Astrocyte (in vitro differentiated cells and primary cell): Measurements from ENCODE around the gene EIF4E1B. TPM values are rescaled to one million over a fixed set of nuclear protein-coding genes. Genes with fewer than 3 reads are reported as not detected.

Source experiments
- DNase-seq: peaks from one replicate; pipeline ENCODE4 v3.0.0-alpha.2; 2010; ENCODE audit warnings: low read depth
- FAIRE-seq: peaks from 2 replicates; lab custom pipeline; 2011; peaks lifted over from hg19 to GRCh38; lab: Jason Lieb, UNC
- H2AFZ ChIP-seq: 2 replicates; pipeline ENCODE4 v1.6.0; 2012; ENCODE audit warnings: low read depth, low read length, inconsistent platforms
- H3K27ac ChIP-seq: 2 replicates; pipeline ENCODE4 v1.5.1; 2011; ENCODE audit warnings: low read depth, low read length, inconsistent platforms
- H3K27me3 ChIP-seq: 2 replicates; pipeline ENCODE4 v1.6.0; 2011; ENCODE audit warnings: low read length, inconsistent platforms; ENCODE audit not compliant: insufficient read depth
- H3K36me3 ChIP-seq: 2 replicates; pipeline ENCODE4 v1.5.1; 2011; ENCODE audit warnings: low read length, inconsistent platforms; ENCODE audit not compliant: insufficient read depth
- H3K4me1 ChIP-seq: 2 replicates; pipeline ENCODE4 v1.5.1; 2011; ENCODE audit warnings: low read length, inconsistent platforms; ENCODE audit not compliant: insufficient read depth
- H3K4me2 ChIP-seq: 2 replicates; pipeline ENCODE4 v1.6.0; 2012; ENCODE audit warnings: low read length, inconsistent platforms
- H3K4me3 ChIP-seq: 2 replicates; pipeline ENCODE4 v1.5.1; 2011; ENCODE audit warnings: low read depth, mild to moderate bottlenecking, low read length, inconsistent platforms; ENCODE audit not compliant: insufficient read depth
- H3K79me2 ChIP-seq: 2 replicates; pipeline ENCODE4 v1.6.0; 2012; ENCODE audit warnings: mild to moderate bottlenecking, low read length, inconsistent platforms; ENCODE audit not compliant: insufficient read depth
- H3K9ac ChIP-seq: 2 replicates; pipeline ENCODE4 v1.6.0; 2012; ENCODE audit warnings: mild to moderate bottlenecking, low read length, inconsistent platforms
- H3K9me3 ChIP-seq: 2 replicates; pipeline ENCODE4 v1.5.1; 2012; ENCODE audit warnings: low read depth, mild to moderate bottlenecking, low read length, inconsistent platforms; ENCODE audit not compliant: insufficient read depth
- H4K20me1 ChIP-seq: 2 replicates; pipeline ENCODE4 v1.6.0; 2012; ENCODE audit warnings: low read length, inconsistent platforms; ENCODE audit not compliant: insufficient read depth
- H3K27ac Mint-ChIP-seq: one replicate; pipeline ENCODE4 v1.8.0; 2021; ENCODE audit warnings: mild to moderate bottlenecking, mixed read lengths; ENCODE audit not compliant: unreplicated experiment
- H3K27me3 Mint-ChIP-seq: one replicate; pipeline ENCODE4 v1.8.0; 2021; ENCODE audit warnings: low read depth, mixed read lengths; ENCODE audit not compliant: unreplicated experiment
- H3K36me3 Mint-ChIP-seq: one replicate; pipeline ENCODE4 v1.8.0; 2021; ENCODE audit warnings: low read depth, mixed read lengths; ENCODE audit not compliant: unreplicated experiment
- H3K4me1 Mint-ChIP-seq: one replicate; pipeline ENCODE4 v1.8.0; 2021; ENCODE audit warnings: low read depth, mixed read lengths; ENCODE audit not compliant: unreplicated experiment
- H3K4me3 Mint-ChIP-seq: one replicate; pipeline ENCODE4 v1.8.0; 2021; ENCODE audit warnings: mild to moderate bottlenecking, moderate library complexity, mixed read lengths; ENCODE audit not compliant: unreplicated experiment
- H3K9me3 Mint-ChIP-seq: one replicate; pipeline ENCODE4 v1.8.0; 2021; ENCODE audit warnings: mild to moderate bottlenecking, mixed read lengths; ENCODE audit not compliant: unreplicated experiment
- CTCF ChIP-seq: IDR thresholded peaks from 2 replicates; pipeline ENCODE4 v1.5.1; 2011; ENCODE audit warnings: low read depth, mild to moderate bottlenecking, inconsistent platforms, low read length, moderate library complexity; ENCODE audit not compliant: insufficient read depth
- EZH2 ChIP-seq: IDR thresholded peaks from 2 replicates; pipeline ENCODE4 v1.6.1; 2012; ENCODE audit warnings: mild to moderate bottlenecking, low read length, inconsistent platforms; ENCODE audit not compliant: insufficient read depth
- total RNA-seq: library from RNA; stranded (reverse); gene quantifications from 2 replicates; pipeline ENCODE4 v1.2.1, GENCODE V29; 2021

The EIF4E1B gene
- total RNA-seq, 1 donor from 2014 or later: not detected

- H3K4me2 ChIP-seq: no peak overlapping the region
- DNase-seq (no peak), FAIRE-seq (no peak)
- Mint-ChIP-seq H3K4me1 (no peaks in the 10 kb centered on the region), H3K27me3 (peaks cover 38% of the 10 kb centered on the region), H3K4me3 (no peak overlapping the region), H3K9me3 (peaks cover 4% of the 10 kb centered on the region), H3K36me3 (no peaks in the 10 kb centered on the region), H3K27ac (no peak overlapping the region)
- H3K79me2 ChIP-seq: no peaks in the 10 kb centered on the region
- no peak overlapping the region for H3K4me3 ChIP-seq
- H3K27me3 ChIP-seq: peaks cover 38% of the 10 kb centered on the region
- H4K20me1 ChIP-seq: no peaks in the 10 kb centered on the region
- no peak overlapping the region for H2AFZ ChIP-seq
- no peaks in the 10 kb centered on the region for H3K4me1 ChIP-seq
- H3K27ac ChIP-seq: no peak overlapping the region
- H3K9ac ChIP-seq: no peak overlapping the region
- TF ChIP-seq EZH2 (no peak), CTCF (no peak)
- H3K36me3 ChIP-seq: no peaks in the 10 kb centered on the region
- H3K9me3 ChIP-seq: no peaks in the 10 kb centered on the region
These were observed 54.5 kb downstream of the EIF4E1B start for GRCh38 chr5:176685010-176685409.

GRCh38 chr5:176687247-176687646 is 56.8 kb downstream of the EIF4E1B start:
- Mint-ChIP-seq H3K4me1 (no peaks in the 10 kb centered on the region), H3K9me3 (peaks cover 4% of the 10 kb centered on the region), H3K27ac (no peak overlapping the region), H3K36me3 (no peaks in the 10 kb centered on the region), H3K27me3 (peaks cover 49% of the 10 kb centered on the region), H3K4me3 (no peak overlapping the region)
- Histone ChIP-seq H3K9me3 (no peaks in the 10 kb centered on the region), H3K36me3 (no peaks in the 10 kb centered on the region), H3K27me3 (peaks cover 33% of the 10 kb centered on the region), H2AFZ (no peak overlapping the region), H3K4me3 (no peak overlapping the region), H3K79me2 (no peaks in the 10 kb centered on the region), H3K27ac (no peak overlapping the region), H4K20me1 (no peaks in the 10 kb centered on the region), H3K4me1 (no peaks in the 10 kb centered on the region), H3K9ac (no peak overlapping the region), H3K4me2 (no peak overlapping the region)
- no peak for FAIRE-seq
- TF ChIP-seq CTCF (no peak), EZH2 (no peak)
- no peak for DNase-seq

GRCh38 chr5:176687881-176688280 is 57.4 kb downstream of the EIF4E1B start:
- no peak for TF ChIP-seq CTCF
- no peak for TF ChIP-seq EZH2
- Histone ChIP-seq H3K4me1 (no peaks in the 10 kb centered on the region), H3K27me3 (peaks cover 33% of the 10 kb centered on the region), H3K4me2 (no peak overlapping the region), H3K27ac (no peak overlapping the region), H4K20me1 (no peaks in the 10 kb centered on the region), H3K79me2 (no peaks in the 10 kb centered on the region), H3K36me3 (no peaks in the 10 kb centered on the region), H3K4me3 (no peak overlapping the region), H3K9ac (no peak overlapping the region), H3K9me3 (no peaks in the 10 kb centered on the region), H2AFZ (no peak overlapping the region)
- DNase-seq (no peak), FAIRE-seq (no peak)
- Mint-ChIP-seq H3K27ac (no peak overlapping the region), H3K4me3 (no peak overlapping the region), H3K27me3 (peaks cover 47% of the 10 kb centered on the region), H3K9me3 (peaks cover 4% of the 10 kb centered on the region), H3K36me3 (no peaks in the 10 kb centered on the region), H3K4me1 (no peaks in the 10 kb centered on the region)
